EH (cell line): ENCODE results near the gene ZNF737.
"Not testable (repeated sequence)": the region's sequence is repeated elsewhere in the genome, so short reads cannot be mapped to it uniquely, and the experiment has no call there.

Source experiments
- DNase-seq: peaks from one replicate; pipeline ENCODE4 v3.0.0-alpha.2; 2015; ENCODE audit warnings: low read depth

ZNF737 gene

DNA sequence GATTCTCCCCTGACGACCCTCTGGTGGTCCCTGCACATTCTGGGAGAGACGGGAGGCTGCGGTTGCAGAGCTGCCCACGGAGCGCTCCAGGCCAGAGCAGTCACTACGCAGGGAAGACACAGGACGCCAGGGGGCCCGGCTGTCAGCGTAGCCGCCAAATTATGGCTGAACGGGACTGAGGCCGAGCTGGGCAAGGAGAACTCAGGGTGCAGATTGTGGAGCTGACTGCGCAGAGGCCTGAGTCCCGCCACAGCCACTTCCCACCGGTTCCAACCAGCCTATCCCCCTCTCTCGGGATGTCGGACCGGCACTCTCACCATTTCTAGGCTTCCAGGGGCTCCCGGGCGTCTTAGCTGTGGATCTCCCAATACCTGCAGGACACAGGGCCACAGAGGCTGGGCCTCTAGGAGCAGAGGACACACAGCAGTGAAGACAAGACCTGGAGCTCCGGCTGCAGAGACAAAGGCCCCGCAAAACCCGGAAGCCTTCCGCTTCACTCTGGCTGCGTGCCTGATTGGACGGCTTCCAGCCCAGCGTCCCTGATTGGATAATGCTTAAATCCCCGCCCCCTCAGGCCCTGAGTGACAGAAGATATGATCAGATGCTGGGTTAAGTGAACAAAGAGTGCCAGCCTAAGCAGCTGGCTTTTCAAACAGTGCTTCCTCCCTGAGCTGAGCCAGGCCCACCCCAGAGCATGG is at the start of gene ZNF737:
Gene ZNF737, minus strand, starts transcription at position 461 of the 698 bp plus-strand sequence. Its CDS starts 141 bp downstream, at position 320.
- peak; percentile 93 for DNase-seq

DNA sequence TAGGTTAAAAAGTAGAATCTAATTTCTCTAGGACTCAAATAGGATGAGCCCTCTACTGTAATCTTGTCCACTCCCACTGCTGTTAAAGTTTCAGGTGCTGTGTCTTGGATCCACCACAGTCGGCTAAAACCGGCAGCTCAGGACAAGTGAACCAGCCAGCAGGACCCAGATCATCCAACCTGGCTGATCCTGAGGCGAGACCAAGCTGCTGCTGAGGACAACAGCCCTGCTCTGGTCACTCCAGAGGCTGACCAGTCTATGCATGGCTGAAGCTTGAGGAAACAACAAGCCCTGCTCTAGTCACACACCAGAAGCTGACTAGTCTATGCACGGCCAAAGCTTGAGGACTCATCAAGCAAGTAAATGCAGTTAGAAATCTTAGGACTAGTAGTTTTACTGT is 49.4 kb upstream of the ZNF737 start:
- not testable (repeated sequence) for DNase-seq

- DNase-seq: no peak
These were observed 47.2 kb upstream of the ZNF737 start for GRCh38 chr19:20612711-20613316.

- no peak for DNase-seq
These were observed 46.3 kb upstream of the ZNF737 start for GRCh38 chr19:20611866-20612265.

GRCh38 chr19:20607943-20608342 is 42.4 kb upstream of the ZNF737 start:
- DNase-seq: no peak

DNA sequence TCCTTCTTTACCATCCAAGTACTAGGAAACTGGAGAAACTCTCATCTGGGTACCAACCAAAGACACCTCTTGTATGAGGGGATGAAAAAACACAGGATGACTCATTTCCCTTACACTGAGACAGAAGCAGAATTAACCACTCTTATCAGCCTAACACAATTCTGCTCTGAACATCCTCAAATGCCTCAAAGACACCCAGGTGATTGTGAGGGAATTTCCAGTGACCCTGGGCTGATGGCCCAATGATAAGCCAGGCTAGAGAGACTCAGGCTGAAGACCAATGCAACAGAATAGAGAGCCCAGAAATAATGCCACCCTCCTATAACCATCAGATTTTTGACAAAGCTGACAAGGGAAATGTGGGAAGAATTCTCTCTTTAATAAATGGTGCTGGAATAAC is 7.0 kb downstream of the ZNF737 start:
- DNase-seq: no peak

- DNase-seq: no peak
These were observed 7.6 kb downstream of the ZNF737 start for GRCh38 chr19:20558011-20558410.

GRCh38 chr19:20544667-20545333 is 20.8 kb downstream of the ZNF737 start:
- DNase-seq: not testable (repeated sequence)

- DNase-seq: not testable (repeated sequence)
These were observed 35.3 kb downstream of the ZNF737 start for GRCh38 chr19:20530303-20530702.

DNA sequence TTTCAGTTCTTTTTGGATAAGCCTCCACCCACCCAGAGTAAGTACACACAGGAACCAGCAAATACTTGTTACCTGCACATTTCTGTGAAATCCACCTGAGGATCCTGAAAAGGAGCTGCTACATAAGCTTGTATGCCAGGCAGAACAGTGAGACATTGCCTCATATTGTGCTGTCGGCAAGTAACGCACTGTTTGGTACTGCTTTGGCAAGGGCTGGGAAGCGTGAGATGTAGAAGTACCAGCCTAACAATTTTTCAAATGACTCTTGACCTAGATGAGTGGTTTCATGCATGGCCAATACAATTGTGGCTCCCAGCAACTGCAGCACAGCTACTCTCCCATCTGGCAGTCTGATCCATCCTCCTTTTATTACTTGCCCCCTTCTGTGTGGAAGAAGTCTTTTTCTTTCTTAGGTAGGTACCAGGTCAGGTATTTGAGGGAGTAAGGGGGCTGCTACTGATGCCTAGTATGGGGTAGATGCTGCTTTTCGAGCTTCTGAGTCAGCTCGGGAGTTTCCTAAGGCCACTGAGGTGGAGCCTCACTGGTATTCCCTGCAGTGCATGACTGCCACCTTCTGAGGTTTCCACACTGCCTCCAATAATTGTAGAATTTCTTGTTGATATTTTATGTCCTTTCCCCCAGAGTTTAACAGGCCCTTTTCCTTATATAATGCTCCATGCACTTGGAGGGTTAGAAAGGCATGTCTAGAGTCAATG is 52.2 kb downstream of the ZNF737 start:
- no peak for DNase-seq

DNA sequence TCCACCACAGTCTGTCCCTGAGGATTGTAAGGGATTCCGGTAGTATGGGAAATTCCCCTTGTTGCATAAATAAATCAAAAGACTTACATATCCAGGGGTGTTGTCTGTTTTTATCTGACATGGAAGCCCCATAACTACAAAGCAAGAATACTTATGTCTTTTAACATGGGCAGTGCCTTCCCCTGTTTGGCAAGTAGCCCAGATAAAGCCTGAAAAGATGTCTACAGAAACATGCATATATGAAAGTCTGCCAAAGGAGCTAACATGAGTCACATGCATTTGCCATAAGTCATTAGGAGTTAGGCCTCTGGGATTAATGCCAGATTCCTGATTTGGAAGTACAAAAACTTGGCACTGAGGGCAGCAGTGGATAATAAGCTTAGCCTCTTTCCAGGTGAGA is 62.1 kb downstream of the ZNF737 start:
- peak; percentile 25 for DNase-seq
